Stimulated activated naive CD4-positive, alpha-beta T cell treated with Interleukin-2 at 50 U/mL for 16 hours (primary cell): ENCODE results near the gene SRCAP.
A peak's percentile ranks its signal among the peaks of the same experiment; 100 is the strongest.
"Not testable (repeated sequence)": the region's sequence is repeated elsewhere in the genome, so short reads cannot be mapped to it uniquely, and the experiment has no call there.

Experiments
- DNase-seq: peaks from one replicate; lab custom pipeline; 2025; lab: John Stamatoyannopoulos, UW

SRCAP gene

GRCh38 chr16:30698139-30698815 lies 694 bp upstream of the SRCAP start:
- peak; percentile 98 for DNase-seq

DNA sequence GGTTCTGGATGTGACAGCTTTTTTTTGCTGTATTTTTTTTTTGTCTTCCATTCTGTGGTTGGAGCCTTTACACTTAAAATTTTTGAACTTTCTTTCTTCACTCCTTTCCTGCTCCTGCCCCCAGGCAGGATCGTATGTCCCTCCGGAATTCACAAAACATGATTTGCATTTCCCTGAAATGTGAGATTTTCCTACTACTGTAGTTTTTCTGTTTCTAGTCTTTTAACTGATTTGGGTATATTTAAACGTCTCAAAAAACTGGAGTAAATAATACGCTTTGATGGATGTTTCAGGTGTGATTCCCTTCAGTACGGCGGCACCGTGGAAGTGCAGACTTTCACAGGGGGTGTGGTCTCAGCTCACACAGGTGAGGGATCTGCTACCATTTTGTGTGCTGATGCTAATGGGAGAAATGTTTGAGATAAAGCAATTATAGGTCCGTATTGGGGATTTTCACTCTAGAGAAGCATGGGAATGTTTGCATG lies 686 bp downstream of the SRCAP start:
- DNase-seq, result no peak

DNA sequence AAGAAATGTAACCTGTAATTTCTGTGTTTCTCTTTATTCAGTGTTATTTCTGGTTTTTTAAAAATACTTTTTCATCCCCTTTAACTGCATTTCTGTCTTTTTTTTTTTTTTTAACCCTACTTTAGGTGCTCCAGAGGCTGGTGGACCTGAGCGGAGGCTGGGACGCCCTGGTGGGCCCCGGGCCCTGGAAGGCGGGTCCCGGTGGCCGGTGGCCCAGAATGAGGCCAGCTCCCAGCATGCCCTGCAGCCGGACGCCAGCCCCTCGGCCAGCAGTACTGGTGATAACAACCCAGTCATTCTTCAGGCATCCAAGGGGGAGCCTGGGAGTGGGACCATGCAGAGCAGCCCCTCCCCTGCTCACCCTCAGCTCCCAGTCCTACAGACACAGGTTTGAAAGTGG lies 1.5 kb downstream of the SRCAP start:
- DNase-seq, result no peak

- DNase-seq, result no peak
Measured at GRCh38 chr16:30700971-30701370, 2.0 kb downstream of the SRCAP start.

GRCh38 chr16:30703071-30703470 lies 4.1 kb downstream of the SRCAP start:
- DNase-seq, result not testable (repeated sequence)

GRCh38 chr16:30703971-30704370 lies 5.0 kb downstream of the SRCAP start:
- DNase-seq, result no peak

- DNase-seq, result no peak
Measured at GRCh38 chr16:30706046-30706445, 7.1 kb downstream of the SRCAP start.

DNA sequence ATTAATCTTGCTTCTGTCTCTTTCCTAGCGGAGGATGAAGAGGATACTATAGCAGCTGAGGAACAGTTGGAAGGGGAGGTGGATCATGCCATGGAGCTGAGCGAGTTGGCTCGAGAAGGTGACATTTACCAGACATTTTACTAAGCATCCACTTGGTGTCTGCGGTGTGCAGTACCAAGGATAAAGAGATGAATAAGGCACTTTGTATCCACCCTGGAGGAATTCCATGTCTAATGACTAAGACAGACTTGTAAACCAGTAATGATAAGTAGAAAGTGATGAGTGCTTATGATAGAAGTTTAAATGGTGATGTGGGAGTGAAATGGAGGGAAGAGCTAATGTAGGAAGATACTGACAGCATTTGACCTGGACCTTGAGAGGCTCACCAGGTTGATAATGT lies 12.0 kb downstream of the SRCAP start:
- no peak for DNase-seq

DNA sequence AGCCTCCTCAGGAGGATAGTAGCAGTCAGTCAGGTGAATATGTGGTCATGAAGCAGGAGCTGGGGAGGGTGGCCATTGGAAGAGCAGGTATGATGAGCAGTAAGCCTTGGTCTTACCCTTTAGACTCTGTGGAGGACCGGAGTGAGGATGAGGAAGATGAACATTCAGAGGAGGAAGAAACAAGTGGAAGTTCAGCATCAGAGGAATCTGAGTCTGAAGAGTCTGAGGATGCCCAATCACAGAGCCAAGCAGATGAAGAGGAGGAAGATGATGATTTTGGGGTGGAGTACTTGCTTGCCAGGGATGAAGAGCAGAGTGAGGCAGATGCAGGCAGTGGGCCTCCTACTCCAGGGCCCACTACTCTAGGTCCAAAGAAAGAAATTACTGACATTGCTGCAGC lies 12.7 kb downstream of the SRCAP start:
- DNase-seq, result no peak

GRCh38 chr16:30715750-30716445 lies 16.9 kb downstream of the SRCAP start:
- peak; percentile 25 for DNase-seq

GRCh38 chr16:30720086-30720485 lies 21.1 kb downstream of the SRCAP start:
- no peak for DNase-seq

DNA sequence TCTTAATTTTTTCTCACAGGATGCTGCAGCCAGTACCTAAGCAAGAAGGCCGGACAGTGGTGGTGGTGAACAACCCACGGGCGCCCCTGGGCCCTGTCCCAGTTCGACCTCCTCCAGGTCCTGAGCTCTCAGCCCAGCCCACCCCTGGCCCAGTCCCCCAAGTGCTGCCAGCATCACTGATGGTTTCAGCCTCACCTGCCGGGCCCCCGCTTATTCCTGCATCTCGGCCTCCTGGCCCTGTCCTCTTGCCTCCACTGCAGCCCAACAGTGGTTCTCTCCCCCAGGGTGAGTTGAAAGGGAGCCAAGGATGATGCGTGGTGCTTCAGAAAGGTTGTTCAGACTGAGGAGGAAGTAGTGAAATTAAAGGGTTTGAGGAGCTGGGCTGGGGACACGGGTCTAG lies 21.7 kb downstream of the SRCAP start:
- DNase-seq, result no peak

DNA sequence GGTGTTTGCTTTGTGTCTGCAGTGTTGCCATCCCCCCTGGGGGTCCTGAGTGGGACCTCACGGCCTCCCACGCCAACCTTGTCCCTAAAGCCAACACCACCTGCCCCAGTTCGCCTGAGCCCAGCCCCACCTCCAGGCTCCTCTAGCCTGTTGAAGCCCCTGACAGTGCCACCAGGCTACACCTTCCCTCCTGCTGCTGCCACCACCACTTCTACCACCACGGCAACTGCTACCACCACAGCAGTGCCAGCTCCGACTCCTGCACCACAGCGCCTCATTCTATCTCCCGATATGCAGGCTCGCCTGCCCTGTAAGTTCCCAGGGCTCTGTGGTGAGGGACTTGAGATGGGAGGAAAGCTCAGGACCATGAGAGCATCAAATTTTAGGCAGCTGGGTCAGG lies 22.2 kb downstream of the SRCAP start:
- no peak for DNase-seq

DNA sequence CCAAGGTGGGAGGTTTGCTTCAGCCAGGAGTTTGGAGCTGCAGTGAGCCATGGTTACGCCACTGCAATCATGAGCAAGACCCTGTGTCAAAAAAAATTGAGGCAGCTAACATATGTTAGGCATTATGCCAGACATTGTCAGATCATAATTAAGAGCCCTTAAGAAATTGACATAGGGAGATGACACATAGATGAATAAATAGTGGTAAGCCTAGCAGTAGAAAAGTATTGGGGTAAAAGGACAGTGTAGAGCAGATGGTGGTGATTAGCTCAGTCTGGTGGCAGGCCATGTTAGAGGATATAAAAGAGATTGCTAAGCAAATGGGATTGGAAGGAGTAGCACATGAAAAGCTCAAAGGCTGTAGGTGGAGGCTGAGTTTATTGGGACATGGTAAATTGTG lies 22.6 kb downstream of the SRCAP start:
- no peak for DNase-seq

DNA sequence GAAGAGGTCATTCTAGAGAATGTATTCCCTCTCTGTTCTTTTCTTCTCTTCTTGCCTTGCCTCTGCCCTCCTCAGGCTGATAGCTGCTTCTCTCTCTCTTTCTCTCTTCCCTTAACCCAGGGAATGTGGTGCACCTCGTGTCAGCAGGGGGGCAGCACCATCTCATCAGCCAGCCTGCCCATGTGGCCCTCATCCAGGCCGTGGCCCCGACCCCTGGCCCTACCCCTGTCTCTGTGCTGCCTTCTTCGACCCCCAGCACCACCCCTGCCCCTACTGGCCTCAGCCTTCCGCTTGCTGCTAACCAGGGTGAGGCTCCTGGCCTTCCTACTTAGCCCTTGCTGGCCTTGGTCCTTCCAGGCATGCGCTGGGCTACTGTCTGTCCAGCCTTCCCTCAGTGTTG lies 23.5 kb downstream of the SRCAP start:
- DNase-seq, result no peak

GRCh38 chr16:30722916-30723315 lies 23.9 kb downstream of the SRCAP start:
- no peak for DNase-seq

GRCh38 chr16:30723725-30724355 lies 24.9 kb downstream of the SRCAP start:
- DNase-seq, result no peak

GRCh38 chr16:30724641-30725417 lies 25.9 kb downstream of the SRCAP start:
- no peak for DNase-seq

GRCh38 chr16:30725418-30725792 lies 26.4 kb downstream of the SRCAP start:
- DNase-seq, result no peak

- DNase-seq, result no peak
Measured at GRCh38 chr16:30728321-30728720, 29.4 kb downstream of the SRCAP start.

GRCh38 chr16:30728899-30729672 lies 30.1 kb downstream of the SRCAP start:
- DNase-seq, result no peak

DNA sequence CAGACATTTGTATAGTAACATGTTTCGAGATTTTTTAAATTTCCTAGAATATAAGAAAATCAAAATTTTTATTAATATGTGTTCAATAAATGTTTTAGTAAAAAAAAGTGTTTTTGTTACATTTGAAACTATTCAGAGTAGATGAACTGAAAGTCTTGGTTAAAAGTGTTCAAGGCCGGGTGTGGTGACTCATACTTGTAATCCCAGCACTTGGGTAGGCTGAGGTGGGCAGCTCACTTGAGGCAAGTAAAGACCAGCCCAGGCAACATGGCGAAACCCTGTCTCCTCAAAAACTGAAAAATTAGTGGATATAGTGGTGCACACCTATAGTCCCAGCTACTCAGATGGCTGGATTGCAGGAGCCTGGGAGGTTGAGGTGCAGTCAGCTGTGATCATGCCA lies 32.4 kb downstream of the SRCAP start:
- no peak for DNase-seq
